GM21619 (cell line): ENCODE measurements around the gene CDK4.
A peak's percentile ranks its signal among the peaks of the same experiment; 100 is the strongest.

Experiments
- ATAC-seq: cut with Tn5 transposase; IDR thresholded peaks from one replicate; pipeline ENCODE4 v1.9.1; 2021; ENCODE audit not compliant: unreplicated experiment

CDK4 gene

DNA sequence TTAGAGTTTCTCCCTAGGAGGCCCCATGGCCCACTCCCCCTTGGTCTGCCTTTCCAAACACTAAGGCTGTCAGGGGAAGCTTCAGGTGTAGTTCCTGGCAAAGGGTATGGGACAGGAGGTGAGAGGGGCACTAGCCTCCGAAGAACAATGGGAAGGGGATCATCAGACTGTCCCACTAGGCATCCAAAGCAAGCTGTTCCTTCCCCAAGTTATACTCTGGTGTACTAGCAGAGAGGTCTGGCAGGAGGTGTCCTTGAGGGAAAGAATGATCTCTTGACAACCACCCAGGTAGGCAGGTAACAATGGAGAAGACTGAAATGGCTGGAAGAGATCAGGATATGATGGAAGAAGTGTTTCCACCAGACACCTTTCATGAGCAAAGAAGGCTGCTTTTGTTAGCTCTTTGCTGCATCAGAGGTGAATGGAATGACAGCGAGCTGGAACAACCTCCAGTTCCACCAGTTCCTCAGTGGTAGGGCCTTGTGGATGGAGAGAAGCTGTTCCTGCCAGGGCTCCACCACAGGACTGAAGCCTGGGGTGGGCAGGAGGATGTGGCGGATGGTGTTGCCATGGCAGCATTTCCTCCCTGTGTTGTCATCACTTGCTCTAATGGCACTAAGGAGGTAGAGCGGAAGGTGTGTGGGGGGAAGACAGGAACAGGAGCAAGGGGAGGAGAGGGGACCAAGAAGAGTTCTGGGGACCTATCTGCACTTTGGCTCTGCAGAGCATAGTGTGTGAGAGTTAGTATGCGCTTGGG is 11.3 kb downstream of the CDK4 start:
- ATAC-seq: peak; percentile 52

DNA sequence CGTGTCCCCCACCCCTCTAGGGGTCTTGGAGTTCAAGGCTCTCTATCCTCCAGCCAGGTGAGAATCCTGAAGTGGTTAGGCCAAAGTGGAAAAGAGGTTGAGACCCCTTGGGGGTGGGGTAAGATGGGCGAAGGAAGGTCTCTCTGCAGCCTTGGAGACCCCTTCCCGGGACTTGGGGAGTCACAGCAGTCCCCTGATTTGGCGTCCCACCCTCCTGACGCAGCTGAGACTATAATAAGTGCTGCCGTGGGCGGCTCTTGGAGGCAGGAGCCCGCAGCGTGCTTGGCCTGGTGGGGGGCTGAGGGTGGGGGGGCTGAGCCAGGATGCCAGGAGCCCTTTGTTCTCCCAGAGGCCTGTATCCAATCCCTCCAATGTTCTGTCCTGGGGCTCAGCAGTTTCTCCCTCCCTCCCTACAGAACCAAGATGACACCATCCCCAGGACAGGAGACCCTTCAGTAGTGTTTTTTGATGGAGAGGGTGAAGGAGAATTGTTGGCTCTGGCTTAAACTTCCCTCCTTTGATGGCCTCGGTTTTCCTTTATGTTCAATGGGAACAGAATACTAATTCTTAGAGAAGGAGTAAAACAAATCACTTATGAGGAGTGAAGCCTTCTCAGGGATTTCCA is 12.1 kb downstream of the CDK4 start:
- ATAC-seq: no peak

DNA sequence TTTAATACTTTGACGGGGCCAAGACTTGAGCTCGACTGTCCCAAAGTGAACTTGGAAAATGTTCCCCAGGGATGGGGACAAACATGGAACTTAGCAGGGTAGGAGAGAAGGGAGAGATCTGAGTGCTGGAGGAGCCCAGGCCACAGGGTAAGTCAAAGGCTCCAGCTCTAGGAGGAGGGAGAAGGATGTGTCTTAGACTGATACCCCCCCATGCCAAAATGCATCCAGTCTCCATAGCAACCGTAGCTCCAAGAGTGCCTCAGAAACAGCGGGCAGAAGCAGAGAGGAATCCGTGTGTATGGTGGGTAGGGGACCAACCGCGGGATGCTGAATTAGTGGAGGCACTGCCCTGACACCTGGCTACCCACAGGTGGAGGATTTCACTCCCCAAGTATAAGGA is 12.7 kb downstream of the CDK4 start:
- ATAC-seq: no peak

DNA sequence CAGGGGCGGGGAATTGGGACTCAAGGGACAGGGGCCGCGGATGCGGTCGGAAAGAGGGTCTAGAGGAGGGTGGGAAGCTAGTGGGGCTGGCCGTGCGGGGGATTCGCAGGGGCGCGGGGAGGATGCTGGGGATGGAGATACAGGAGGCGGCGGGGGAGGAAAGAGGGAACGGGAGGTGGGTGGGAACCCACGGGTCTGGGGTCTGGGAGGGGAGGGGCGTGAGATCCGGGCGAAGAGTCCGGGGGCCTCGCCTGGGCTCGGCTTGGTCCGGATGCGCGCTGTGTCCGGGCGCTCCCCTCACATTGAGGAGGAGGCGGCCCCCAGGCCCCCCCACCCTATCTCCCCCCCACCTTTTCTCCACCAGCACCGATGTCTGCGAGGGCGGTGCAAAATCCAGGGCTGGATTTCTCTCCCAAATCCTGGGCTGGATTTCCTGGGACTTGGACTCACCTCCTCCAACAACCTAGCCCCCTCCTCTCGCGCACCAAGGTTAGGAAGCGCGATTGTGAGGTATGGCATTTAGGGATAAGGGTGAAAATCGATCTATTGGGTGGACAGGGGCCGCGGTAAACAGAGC is 13.4 kb downstream of the CDK4 start, which contains the start of gene AGAP2:
AGAP2 (minus strand) TSS at position 82 of the 577 bp plus-strand sequence. CDS start 496 bp downstream, outside the sequence.
- no peak for ATAC-seq

DNA sequence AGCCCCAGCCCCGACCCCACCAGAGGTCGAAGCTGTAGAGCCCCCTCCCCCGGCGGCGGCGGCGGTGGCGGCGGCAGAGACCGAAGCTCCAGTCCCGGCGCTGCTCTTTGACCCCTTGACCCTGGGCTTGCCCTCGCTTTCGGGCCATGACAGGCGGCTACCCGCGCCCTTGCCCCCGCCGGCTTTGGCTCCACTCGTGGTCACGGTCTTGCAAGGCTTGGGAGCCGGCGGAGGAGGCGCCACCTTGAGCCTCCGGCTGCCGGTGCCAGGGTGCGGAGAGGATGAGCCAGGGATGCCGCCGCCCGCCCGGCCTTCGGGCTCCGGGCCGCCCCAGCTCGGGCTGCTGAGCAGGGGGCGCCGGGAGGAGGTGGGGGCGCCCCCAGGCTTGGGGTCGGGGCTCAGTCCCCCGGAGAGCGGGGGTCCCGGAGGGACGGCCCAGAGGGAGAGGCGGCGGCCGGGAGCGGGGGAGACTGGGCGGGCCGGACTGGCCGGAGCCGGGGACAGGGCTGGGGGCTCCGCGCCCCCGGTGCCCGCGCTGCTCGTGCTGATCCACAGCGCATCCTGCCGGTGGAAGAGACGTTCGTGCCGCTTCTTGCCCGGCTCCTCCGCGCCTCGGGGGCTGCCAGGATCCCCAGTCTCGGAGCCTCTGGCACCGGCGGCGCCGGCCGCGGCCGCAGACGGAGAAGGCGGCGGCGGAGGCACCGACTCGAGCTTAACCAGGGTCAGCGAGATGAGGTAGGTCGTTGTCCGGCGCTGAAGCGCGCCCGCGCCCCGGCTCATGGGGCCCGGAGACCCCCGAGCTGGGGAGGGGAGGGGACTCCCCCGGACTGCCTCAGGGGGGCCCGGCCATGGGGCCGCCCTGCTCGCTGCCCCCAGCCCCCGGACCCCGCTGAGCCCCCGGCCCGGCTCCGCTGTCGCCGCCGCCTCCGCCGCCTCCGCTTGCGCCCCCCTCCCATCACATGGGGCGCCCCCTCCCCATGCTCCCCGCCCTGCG is 14.3 kb downstream of the CDK4 start:
- ATAC-seq: no peak

DNA sequence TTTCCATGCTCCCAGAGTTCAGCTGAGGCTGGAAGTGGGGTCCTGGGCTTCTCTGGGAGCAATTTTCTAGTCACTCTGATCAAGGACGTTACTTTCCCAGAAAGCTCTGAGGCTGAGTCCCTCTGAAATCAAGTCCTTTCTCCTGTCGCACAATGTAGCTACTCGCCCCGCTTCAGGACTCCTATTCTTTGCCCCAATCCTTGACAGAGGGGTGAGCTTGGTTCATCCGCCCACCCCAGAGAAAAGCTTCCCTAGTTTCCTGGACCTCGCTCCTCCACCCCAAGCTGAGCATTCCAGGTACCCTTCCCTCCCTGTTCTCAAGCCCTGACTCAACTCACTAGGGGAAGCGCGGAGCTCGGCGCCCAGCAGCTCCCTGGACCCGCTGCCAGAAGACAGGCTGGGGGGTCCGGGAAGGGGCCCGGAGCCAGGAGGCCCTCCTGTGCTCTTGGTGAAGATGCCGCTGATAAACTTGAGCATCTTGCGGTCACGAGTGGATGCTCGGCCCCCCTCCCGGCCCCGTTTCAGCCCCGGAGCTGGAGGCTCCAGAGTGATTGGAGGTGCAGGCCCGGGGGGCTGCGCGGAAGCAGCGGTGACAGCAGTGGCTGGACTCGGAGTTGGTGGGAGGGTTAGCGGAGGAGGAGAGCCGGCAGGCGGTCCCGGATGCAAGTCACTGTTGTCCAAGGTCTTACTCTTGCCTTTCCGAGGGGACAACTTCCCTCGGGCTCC is 15.2 kb downstream of the CDK4 start:
- no peak for ATAC-seq

DNA sequence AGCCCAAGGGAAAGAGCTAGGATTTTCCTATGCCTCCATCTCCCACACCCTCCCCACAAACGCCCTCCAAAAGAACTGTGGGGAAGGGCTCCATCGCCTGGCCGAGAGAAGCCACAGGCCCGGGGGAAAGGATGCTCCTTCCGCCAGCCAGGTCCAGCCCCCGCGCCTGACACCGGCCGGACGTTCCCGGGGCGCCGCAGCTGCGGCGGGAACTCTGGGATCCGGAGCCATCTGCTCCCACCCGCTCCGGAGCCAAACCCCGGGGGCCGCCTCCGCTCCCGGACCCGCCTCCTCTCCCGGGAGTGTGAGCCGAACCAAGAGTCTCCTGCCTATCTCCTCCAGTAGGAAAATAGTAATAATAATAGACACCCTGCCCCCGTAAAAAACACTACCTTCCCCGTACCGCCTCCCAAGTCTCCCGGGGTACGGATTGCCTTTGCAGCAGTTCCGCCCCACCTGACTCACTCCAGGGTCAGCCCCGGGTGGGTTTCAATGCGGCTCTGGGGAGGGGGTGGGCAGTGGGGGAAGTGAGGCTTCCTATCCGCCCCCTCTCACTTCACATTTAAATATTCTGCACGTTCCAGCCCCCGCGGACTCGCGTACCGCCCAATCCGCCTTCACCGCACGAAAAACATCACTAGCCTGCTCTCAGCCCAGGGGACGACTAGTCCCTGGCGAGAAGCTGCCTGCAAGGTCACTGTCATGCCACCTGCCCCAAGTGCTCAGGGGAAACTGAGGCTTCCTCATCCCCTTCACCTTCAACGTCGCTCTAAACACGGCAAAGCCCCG is 16.0 kb downstream of the CDK4 start:
- no peak for ATAC-seq

DNA sequence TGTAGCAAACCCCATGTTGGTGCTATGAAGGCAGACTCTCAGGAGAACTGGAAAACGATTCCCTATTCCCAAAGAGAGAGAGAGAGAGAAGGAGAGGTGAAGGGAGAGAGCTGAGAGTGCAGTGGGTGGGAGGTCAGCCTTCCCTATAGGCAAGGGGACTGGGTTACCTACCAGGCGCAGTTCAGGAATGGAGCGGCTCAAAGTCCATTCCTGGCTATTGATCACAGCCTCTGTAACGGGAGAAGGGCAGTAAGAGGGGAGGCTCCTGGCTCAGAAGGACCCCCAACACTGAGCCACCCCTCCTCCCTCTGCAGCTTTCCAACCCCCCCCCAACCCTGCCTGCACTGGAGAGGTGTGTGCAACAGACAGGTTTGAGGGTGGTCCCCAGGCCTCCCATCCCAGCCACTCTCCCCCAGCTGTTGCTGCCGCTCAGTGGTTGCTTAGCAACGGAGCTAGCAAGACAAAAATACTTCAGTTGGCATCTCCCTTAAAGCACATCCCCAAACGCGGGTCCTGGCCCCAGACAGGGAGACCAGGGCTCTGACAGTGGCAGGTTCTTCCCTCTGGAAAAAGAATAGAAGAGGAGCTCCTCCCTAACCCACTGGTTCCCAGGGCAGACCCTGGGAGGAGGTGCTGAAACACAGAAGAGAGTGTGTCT is 16.8 kb downstream of the CDK4 start:
- no peak for ATAC-seq

DNA sequence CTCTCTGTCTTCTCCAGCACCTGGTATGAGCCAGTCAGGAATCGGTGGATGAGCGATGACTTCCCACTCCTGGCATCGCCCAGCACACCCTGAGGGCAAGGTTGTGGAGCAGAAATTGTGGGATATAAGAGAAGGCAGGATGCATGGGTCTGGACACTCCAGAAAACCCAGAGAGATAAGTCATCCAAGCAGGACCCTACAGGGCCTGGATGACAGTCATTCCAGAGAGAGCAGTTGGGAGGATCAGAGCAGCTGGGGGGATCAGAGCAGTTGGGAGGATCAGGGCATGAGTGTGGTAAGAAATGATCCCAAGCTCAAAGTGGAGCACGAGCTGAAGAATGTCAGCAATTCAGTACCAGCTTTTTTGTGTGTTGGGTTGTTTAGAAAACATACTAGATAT is 17.5 kb downstream of the CDK4 start:
- no peak for ATAC-seq

DNA sequence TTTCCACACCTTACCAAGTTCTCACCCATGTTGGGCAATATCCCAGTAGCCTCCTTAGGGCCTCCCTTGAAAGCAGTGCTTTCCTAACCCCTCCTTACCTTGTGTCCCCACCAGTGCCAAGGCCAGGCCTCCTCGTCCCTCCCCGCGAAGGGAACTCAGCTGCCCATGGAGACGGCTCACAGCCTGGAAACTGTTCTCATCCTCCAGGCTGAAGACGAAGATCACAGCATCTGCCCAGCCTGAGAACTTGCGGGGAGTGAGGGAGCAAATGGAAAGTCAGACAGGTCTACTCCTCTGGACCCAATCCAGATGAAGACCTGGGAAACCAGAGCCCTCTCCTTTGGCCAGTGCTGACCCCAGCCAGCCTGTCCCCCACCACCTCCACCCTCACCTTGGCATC is 18.2 kb downstream of the CDK4 start:
- no peak for ATAC-seq

DNA sequence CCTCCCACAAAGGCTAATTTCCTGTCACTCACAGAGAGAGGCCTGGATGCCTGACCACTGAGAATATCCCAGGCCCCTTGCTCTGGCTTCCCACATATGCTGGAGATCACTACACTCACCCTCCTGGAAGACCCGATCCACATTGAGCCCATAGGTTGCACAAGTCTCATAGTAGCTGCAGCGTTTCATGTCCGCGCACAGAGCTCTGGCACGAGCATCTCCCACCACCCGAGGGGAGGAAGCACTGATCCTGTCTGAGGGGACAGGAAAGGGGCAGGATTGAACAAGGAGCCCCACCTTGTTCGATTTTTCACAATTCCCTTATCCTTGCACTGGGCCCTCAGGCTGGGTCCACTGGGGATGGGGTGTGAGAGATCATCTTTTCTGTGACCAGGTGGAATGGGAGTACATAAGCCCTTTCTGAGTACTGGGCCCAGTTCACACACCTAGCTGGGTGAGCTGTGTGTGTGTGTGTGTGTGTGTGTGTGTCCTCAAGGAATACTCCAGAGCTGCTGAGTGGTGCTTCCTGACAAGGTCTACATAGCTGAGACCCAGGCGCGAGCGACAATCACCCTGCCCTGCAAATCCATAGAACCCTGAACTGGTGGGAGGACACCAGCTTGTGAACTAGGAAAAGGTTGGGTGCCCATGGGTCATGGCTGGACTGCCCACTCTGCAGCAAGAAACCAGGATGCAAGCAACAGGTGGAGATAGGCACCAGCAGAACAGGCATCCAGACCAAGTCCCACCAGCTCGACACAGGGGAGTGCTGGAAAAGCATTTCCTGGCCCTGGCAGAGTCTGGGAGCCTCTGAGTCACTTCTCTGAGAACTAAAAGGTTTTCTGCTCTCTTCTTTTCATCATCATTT is 19.1 kb downstream of the CDK4 start:
- ATAC-seq: no peak

DNA sequence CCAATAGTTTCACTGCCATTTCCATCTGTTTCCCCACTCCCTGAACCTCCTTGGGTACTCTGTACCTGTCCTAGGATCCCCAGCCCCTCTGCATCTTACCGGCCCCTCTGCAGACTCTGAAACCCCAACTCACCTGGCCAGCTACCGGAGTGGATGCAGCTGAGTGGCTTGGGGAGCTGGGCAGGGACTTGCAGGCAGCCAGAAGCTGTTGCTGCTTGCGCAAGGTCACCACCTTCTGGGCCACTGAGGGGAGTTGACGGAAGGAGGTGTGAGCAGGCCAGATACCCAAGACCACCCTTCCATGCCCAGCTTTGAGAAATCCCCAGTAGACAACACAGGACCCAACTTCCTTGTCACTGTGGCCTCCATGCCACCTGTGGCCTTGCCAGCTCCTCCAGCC is 19.8 kb downstream of the CDK4 start:
- no peak for ATAC-seq

DNA sequence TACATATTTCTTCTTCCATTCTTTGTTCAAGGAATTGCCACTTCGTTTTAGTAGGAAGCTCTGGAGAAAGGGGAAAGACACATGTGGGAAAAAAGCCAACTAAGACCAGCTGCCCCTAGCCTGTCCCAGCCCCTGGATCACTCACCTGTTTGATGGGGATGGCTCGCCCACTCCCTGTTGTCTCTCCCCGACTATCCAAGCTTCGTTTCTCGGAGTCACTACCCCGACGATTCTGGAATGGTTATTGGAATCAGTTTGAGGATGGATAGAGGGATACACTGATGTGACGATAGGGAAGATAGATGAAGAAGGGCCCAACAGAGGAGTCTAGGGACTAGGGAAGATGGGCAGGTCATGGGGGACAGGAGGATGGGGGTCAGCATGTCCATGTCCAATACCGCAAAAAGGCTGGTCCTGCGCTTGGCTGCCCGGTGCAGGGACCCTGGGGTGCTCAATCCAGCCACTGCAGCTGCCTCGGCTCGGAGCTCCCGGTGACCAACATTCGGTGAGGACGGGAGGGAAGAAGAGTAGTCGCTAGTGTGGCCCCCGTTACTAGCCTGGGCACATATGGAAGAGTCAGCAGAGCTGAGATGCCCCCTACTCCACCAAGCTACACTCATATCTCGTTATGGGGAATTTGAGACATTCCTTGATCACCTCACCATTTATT is 20.6 kb downstream of the CDK4 start:
- ATAC-seq: no peak

DNA sequence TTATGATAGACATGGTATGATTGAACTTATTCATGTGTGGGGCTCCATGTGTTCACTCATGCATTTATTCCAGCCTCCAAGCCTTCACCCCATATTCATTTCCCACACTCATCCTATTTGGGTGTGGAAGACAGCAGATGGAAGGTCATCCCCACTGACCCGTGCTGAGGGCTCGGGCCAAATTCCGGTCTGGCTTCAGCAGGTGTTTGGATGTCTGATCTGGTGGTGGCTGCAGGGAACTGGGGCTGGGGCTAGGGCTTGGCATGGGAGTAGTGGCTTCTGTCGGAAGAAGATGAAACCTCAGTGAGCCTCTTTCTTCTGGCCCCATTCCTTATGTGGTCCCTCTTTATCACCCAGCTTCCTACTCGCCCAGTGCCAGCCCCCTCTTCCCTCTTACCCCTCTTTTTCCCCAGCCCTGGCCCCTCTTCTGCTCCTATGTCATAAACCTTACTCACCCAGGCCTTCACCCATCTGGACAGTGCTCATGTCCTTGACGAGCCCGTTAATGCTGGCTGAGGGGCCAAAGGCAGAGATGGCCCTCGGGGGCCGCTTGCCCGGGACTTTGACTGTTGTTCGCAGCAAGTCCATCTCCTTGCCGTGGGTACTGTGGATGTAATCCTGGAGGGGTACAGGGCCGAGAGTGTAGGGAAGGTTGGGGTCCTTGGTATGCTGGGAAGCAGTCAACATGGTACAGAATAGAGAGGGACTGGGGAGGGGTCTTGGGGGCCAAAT is 21.6 kb downstream of the CDK4 start:
- no peak for ATAC-seq

DNA sequence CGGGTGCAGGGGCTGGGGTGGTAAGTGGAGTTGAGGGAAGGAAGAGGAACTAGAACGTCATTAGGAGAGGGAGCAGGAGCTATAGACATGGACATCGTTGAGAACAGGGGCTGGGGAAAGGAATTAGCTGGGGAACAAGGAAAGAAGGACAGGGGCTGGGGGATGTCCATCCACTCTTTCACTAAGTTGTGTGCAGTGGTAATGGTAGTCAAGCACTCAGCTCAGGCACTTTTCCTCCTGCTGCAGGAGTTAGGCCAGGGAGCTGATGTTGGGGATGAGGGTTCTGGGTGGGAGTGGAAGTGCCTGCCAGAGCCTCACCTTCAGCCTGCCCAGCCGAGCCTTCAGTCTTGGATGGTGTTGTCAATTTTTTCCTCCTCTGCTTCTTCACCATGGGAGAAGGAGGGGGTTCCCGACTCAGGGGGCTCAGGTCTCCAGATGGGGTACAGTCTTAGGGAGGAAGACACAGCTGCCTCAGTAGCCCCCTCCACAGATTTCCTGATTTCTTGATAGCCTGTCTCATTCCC is 22.7 kb downstream of the CDK4 start:
- ATAC-seq: no peak

DNA sequence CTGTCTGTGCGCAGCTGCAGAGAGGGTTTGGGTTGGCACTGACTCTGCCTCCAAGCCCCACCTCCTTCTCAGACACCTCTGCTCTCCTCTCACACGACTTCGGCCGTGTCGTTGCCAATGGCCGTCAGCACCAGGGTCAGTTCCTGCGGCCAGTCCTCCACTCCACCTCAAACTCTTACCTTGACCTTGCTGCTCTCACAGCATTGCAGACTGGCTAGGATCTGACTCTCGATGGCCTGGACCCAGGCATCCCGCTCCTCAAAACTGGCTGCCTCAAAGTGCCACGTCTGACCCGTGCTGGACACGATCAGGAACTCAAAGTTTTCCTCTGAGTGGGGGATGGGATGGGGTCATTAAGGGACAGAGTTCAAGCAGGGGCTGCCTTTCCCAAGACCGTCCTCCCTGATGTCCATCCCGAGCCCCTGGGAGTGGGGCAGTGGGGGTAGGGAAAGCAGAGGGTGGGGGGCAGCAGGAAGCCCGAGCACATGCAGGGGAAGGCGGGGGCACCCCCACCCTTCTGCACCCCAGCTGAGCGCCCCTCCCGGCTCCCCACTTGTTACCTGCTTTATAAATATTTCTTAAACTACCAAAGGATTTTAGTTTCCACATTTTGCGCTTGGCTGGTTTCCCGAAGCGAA is 24.2 kb downstream of the CDK4 start:
- ATAC-seq: no peak
